Calu3 (cell line): Measurements from ENCODE around the gene BPIFA1. TPM values are rescaled to one million over a fixed set of nuclear protein-coding genes. Genes with fewer than 3 reads are reported as not detected.
A peak's percentile ranks its signal among the peaks of the same experiment; 100 is the strongest.

Source experiments
- BruUV-seq: library from RNA; stranded (reverse); fragments of 400-500 nt; replicated peaks from 2 replicates; lab custom pipeline; 2021; lab: Mats Ljungman, UMichigan
- CTCF ChIA-PET: fragments of 300-600 bp; sonication (Branson Sonifier 250); formaldehyde crosslinking; loops from one replicate; lab custom pipeline; 2022; ENCODE audit warnings: antibody characterized with exemption; lab: Charles Lee
- DNase-seq: peaks from one replicate; pipeline ENCODE4 v3.0.0; 2022
- H3K27ac Mint-ChIP-seq: one replicate; pipeline ENCODE4 v1.8.0; 2022; ENCODE audit warnings: mixed read lengths; ENCODE audit not compliant: unreplicated experiment
- H3K27me3 Mint-ChIP-seq: one replicate; pipeline ENCODE4 v1.8.0; 2022; ENCODE audit warnings: mixed read lengths; ENCODE audit not compliant: unreplicated experiment
- H3K36me3 Mint-ChIP-seq: one replicate; pipeline ENCODE4 v1.8.0; 2022; ENCODE audit warnings: mild to moderate bottlenecking, moderate library complexity, mixed read lengths; ENCODE audit not compliant: insufficient read depth, unreplicated experiment
- H3K4me1 Mint-ChIP-seq: one replicate; pipeline ENCODE4 v1.8.0; 2022; ENCODE audit warnings: mild to moderate bottlenecking, low read depth, mixed read lengths; ENCODE audit not compliant: unreplicated experiment
- H3K4me3 Mint-ChIP-seq: one replicate; pipeline ENCODE4 v1.8.0; 2022; ENCODE audit warnings: mild to moderate bottlenecking, low read depth, moderate library complexity, mixed read lengths; ENCODE audit not compliant: unreplicated experiment
- H3K9me3 Mint-ChIP-seq: one replicate; pipeline ENCODE4 v1.8.0; 2022; ENCODE audit warnings: low read depth, mixed read lengths; ENCODE audit not compliant: unreplicated experiment
- CTCF ChIP-seq: fragments of 200-600 bp; IDR thresholded peaks from one replicate; pipeline ENCODE4 v1.8.0; 2022; ENCODE audit warnings: antibody characterized with exemption; ENCODE audit not compliant: unreplicated experiment
- intact Hi-C: fragments of 100-400 bp; cut with micrococcal nuclease; formaldehyde crosslinking; loops from one replicate; pipeline ENCODE4 v1.10.0; 2022; ENCODE audit not compliant: unreplicated experiment
- total RNA-seq: library from RNA; stranded (reverse); gene quantifications from 2 replicates; pipeline ENCODE4 v1.2.3, GENCODE V29; 2022

The BPIFA1 gene
- total RNA-seq, 1 experiment from 2014 or later = not detected

- TF ChIP-seq CTCF = no peak
- no TSS peak for BruUV-seq
- Mint-ChIP-seq H3K27me3 (no peaks in the 10 kb centered on the region), H3K27ac (peak overlapping the region; percentile 47), H3K9me3 (peaks cover 3% of the 10 kb centered on the region), H3K4me3 (no peak overlapping the region), H3K36me3 (peaks cover 10% of the 10 kb centered on the region), H3K4me1 (peaks cover 84% of the 10 kb centered on the region)
- intact Hi-C loops = no loop called here
- DNase-seq = no peak
- CTCF ChIA-PET = interaction anchor here (1.4 kb wide), 1 partner anchor 13 kb away, joined by 4 read pairs; no protein-coding TSS in a partner anchor
These were observed 40.1 kb downstream of the BPIFA1 start for GRCh38 chr20:33275871-33276270.

DNA sequence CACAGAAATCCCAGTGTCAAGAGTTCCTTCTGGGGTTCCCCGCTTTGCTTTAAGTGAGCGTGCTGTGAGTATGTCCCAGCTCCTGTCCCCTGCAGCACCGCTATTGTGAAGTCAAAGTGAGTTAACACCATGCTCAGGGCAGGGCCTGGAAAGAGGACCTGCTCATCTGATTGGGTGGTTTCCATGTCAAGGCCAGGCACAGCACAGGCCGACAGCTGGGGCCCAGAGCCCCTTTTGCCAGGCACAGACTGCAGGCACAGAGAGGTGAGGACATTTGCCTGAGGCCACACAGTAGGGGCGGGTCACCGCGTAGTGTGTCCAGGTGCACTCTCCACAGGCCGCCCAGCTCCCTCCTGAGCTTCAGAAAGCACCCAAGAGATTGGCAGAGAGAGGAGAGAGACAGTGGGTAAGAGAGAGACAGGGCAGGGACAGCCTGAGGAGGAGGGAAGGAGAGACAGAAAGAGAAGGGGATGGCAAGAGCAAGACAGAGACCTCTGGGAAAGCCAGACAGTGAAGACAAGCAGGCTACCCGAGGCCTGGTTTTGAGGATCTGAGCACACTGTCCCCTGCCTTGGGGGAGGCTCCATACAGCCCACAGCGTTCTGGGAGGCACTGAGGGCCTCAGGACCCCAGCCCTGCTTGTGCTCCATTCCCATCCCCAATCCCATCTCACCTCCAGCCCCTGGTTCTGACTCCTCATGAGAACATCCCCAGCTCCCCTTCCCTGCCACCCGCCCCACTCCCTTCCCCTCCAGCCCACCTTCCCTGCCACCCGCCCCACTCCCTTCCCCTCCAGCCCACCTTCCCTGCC is 40.7 kb downstream of the BPIFA1 start:
- no TSS peak for BruUV-seq
- Mint-ChIP-seq H3K4me3 (no peak overlapping the region), H3K4me1 (peaks cover 81% of the 10 kb centered on the region), H3K36me3 (peaks cover 10% of the 10 kb centered on the region), H3K27ac (peak overlapping the region; percentile 47), H3K27me3 (no peaks in the 10 kb centered on the region), H3K9me3 (peaks cover 3% of the 10 kb centered on the region)
- CTCF ChIA-PET = interaction anchor here (1.3 to 1.4 kb wide), 2 partner anchors 14 to 17 kb away, joined by 4 to 5 read pairs; no protein-coding TSS in a partner anchor
- DNase-seq = no peak
- intact Hi-C loops = no loop called here
- TF ChIP-seq CTCF = no peak

- CTCF ChIA-PET = interaction anchor here (0.5 to 1.4 kb wide), 6 partner anchors 9 to 582 kb away, joined by 3 to 10 read pairs (median 4); no protein-coding TSS in a partner anchor
- Mint-ChIP-seq H3K4me1 (peaks cover 77% of the 10 kb centered on the region), H3K36me3 (peaks cover 10% of the 10 kb centered on the region), H3K27me3 (no peaks in the 10 kb centered on the region), H3K4me3 (peak overlapping the region; percentile 13), H3K9me3 (peaks cover 3% of the 10 kb centered on the region), H3K27ac (peak overlapping the region; percentile 98)
- intact Hi-C loops = loop anchor here (1.0 to 2.0 kb wide), 2 partner anchors 8 to 15 kb away; no protein-coding TSS in a partner anchor
- no peak for TF ChIP-seq CTCF
- no TSS peak for BruUV-seq
- DNase-seq = peak; percentile 95
These were observed 42.0 kb downstream of the BPIFA1 start for GRCh38 chr20:33277471-33278441.

DNA sequence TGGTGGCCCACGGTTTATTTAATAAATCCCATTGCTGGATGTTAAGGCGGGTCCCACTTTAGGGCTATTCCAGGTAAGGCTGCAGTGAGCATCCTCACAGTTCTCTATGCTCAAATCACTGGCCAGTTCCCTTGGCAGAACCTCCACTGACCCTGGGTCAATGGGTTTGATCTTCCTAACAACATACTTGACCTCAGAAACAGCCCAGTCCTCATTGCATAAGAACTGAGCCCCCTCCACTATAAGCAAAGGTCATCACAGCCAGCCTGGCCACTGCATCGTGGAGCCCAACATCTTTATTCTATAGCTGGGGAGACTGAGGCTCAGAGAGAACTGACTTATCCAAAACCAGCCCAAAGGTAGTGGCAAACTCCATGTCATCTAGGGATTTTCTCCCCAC is 42.9 kb downstream of the BPIFA1 start:
- Mint-ChIP-seq H3K4me3 (no peak overlapping the region), H3K27me3 (peaks cover 9% of the 10 kb centered on the region), H3K36me3 (peaks cover 16% of the 10 kb centered on the region), H3K9me3 (peaks cover 3% of the 10 kb centered on the region), H3K27ac (peak overlapping the region; percentile 98), H3K4me1 (peaks cover 77% of the 10 kb centered on the region)
- no peak for DNase-seq
- CTCF ChIA-PET = interaction anchor here (1.5 kb wide), 1 partner anchor 9 kb away, joined by 3 read pairs; no protein-coding TSS in a partner anchor
- no peak for TF ChIP-seq CTCF
- BruUV-seq = no TSS peak
- intact Hi-C loops = loop anchor here (1.0 to 2.0 kb wide), 2 partner anchors 9 to 16 kb away; no protein-coding TSS in a partner anchor
